SK-N-SH treated with all-trans-retinoic acid at 6 μM for 48 hours (cell line): ENCODE measurements around the gene MTUS2.

Source experiments
- ARNTL ChIP-seq: fragments of 450-650 bp; formaldehyde crosslinking; IDR thresholded peaks from 2 replicates; pipeline ENCODE4 v1.5.0; 2020; ENCODE audit warnings: low read depth, mild to moderate bottlenecking, moderate library complexity, borderline replicate concordance
- BACH2 ChIP-seq: fragments of 250-450 bp; sonication (Bioruptor Pico); IDR thresholded peaks from 2 replicates; pipeline ENCODE4 v1.9.0; 2021; ENCODE audit warnings: mild to moderate bottlenecking, borderline replicate concordance
- OSR1 ChIP-seq: fragments of 250-450 bp; sonication (Bioruptor Pico); IDR thresholded peaks from 2 replicates; pipeline ENCODE4 v1.8.0; 2022; ENCODE audit warnings: moderate library complexity, mild to moderate bottlenecking, inconsistent platforms
- RARB ChIP-seq: fragments of 250-450 bp; sonication (Bioruptor Pico); IDR thresholded peaks from 2 replicates; pipeline ENCODE4 v1.8.0; 2021; ENCODE audit warnings: mild to moderate bottlenecking, moderate library complexity
- TCF4 ChIP-seq: fragments of 250-450 bp; sonication (Bioruptor Pico); IDR thresholded peaks from 2 replicates; pipeline ENCODE4 v1.8.0; 2021; ENCODE audit warnings: mild to moderate bottlenecking, moderate library complexity, borderline replicate concordance
- ZC3H10 ChIP-seq: fragments of 250-450 bp; sonication (Bioruptor Pico); IDR thresholded peaks from 2 replicates; pipeline ENCODE4 v1.5.1; 2021; ENCODE audit warnings: mild to moderate bottlenecking, moderate library complexity
- ZFP3 ChIP-seq: fragments of 250-450 bp; sonication (Bioruptor Pico); IDR thresholded peaks from 2 replicates; pipeline ENCODE4 v1.5.0; 2020; ENCODE audit warnings: mild to moderate bottlenecking, moderate library complexity
- ZFP30 ChIP-seq: fragments of 450-650 bp; formaldehyde crosslinking; IDR thresholded peaks from 2 replicates; pipeline ENCODE4 v1.5.0; 2022; ENCODE audit warnings: mild to moderate bottlenecking, moderate library complexity
- ZNF70 ChIP-seq: fragments of 450-650 bp; formaldehyde crosslinking; IDR thresholded peaks from 2 replicates; pipeline ENCODE4 v1.5.0; 2020; ENCODE audit warnings: mild to moderate bottlenecking, moderate library complexity
- TF ChIP-seq, protein P1 (sequence below): fragments of 250-450 bp; sonication (Bioruptor Pico); IDR thresholded peaks from 2 replicates; pipeline ENCODE4 v1.5.0; 2020; ENCODE audit warnings: mild to moderate bottlenecking, moderate library complexity
- TF ChIP-seq, protein P2 (sequence below): fragments of 250-450 bp; sonication (Bioruptor Pico); IDR thresholded peaks from 2 replicates; pipeline ENCODE4 v1.5.1; 2020; ENCODE audit warnings: low read depth, mild to moderate bottlenecking, moderate library complexity
- TF ChIP-seq, protein P3 (sequence below): fragments of 250-450 bp; sonication (Bioruptor Pico); IDR thresholded peaks from 2 replicates; pipeline ENCODE4 v1.8.0; 2020; ENCODE audit warnings: mild to moderate bottlenecking, moderate library complexity, borderline replicate concordance

DNA sequence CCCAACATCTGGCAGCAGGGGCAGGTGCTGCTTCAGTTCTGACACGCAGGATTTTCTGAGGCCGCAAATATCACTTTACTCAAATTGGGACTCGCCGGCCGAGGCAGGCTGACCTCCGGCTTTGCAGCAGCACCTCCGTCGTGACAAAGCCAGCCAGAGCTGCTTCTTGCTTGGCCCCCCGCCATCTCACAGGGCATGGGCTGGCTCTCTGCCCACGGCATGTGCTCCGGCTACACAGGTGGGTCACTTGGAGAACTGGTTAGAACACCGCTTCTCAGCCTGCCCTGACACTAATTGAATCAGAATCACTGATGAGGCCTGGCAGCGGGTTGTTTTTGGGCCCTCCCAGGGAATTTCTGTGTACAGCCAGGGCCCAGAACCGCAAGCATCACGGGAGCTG, 663.1 kb downstream of the MTUS2 start:
- TF ChIP-seq OSR1 = no peak
- no peak for TF ChIP-seq RARB (CRISPR knock-in tag)
- TF ChIP-seq, protein P1, sequence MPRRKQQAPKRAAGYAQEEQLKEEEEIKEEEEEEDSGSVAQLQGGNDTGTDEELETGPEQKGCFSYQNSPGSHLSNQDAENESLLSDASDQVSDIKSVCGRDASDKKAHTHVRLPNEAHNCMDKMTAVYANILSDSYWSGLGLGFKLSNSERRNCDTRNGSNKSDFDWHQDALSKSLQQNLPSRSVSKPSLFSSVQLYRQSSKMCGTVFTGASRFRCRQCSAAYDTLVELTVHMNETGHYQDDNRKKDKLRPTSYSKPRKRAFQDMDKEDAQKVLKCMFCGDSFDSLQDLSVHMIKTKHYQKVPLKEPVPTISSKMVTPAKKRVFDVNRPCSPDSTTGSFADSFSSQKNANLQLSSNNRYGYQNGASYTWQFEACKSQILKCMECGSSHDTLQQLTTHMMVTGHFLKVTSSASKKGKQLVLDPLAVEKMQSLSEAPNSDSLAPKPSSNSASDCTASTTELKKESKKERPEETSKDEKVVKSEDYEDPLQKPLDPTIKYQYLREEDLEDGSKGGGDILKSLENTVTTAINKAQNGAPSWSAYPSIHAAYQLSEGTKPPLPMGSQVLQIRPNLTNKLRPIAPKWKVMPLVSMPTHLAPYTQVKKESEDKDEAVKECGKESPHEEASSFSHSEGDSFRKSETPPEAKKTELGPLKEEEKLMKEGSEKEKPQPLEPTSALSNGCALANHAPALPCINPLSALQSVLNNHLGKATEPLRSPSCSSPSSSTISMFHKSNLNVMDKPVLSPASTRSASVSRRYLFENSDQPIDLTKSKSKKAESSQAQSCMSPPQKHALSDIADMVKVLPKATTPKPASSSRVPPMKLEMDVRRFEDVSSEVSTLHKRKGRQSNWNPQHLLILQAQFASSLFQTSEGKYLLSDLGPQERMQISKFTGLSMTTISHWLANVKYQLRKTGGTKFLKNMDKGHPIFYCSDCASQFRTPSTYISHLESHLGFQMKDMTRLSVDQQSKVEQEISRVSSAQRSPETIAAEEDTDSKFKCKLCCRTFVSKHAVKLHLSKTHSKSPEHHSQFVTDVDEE (CRISPR knock-in tag) = no peak
- no peak for TF ChIP-seq TCF4
- TF ChIP-seq ARNTL (CRISPR knock-in tag) = no peak
- no peak for TF ChIP-seq ZNF70 (CRISPR knock-in tag)
- no peak for TF ChIP-seq ZFP3 (CRISPR knock-in tag)
- no peak for TF ChIP-seq ZC3H10 (CRISPR knock-in tag)
- no peak for TF ChIP-seq BACH2
- TF ChIP-seq, protein P2, sequence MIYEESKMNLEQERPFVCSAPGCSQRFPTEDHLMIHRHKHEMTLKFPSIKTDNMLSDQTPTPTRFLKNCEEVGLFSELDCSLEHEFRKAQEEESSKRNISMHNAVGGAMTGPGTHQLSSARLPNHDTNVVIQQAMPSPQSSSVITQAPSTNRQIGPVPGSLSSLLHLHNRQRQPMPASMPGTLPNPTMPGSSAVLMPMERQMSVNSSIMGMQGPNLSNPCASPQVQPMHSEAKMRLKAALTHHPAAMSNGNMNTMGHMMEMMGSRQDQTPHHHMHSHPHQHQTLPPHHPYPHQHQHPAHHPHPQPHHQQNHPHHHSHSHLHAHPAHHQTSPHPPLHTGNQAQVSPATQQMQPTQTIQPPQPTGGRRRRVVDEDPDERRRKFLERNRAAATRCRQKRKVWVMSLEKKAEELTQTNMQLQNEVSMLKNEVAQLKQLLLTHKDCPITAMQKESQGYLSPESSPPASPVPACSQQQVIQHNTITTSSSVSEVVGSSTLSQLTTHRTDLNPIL (CRISPR knock-in tag) = no peak
- TF ChIP-seq, protein P3, sequence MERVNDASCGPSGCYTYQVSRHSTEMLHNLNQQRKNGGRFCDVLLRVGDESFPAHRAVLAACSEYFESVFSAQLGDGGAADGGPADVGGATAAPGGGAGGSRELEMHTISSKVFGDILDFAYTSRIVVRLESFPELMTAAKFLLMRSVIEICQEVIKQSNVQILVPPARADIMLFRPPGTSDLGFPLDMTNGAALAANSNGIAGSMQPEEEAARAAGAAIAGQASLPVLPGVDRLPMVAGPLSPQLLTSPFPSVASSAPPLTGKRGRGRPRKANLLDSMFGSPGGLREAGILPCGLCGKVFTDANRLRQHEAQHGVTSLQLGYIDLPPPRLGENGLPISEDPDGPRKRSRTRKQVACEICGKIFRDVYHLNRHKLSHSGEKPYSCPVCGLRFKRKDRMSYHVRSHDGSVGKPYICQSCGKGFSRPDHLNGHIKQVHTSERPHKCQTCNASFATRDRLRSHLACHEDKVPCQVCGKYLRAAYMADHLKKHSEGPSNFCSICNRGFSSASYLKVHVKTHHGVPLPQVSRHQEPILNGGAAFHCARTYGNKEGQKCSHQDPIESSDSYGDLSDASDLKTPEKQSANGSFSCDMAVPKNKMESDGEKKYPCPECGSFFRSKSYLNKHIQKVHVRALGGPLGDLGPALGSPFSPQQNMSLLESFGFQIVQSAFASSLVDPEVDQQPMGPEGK (CRISPR knock-in tag) = no peak
- TF ChIP-seq ZFP30 (CRISPR knock-in tag) = no peak
